Right kidney (tissue), 1 donor: Measurements from ENCODE around the gene CNST.
A peak's percentile ranks its signal among the peaks of the same experiment; 100 is the strongest.
"Not testable (repeated sequence)": the region's sequence is repeated elsewhere in the genome, so short reads cannot be mapped to it uniquely, and the experiment has no call there.

Experiments
- DNase-seq: peaks from one replicate; pipeline ENCODE4 v3.0.0-alpha.2; 2016

CNST gene

DNA sequence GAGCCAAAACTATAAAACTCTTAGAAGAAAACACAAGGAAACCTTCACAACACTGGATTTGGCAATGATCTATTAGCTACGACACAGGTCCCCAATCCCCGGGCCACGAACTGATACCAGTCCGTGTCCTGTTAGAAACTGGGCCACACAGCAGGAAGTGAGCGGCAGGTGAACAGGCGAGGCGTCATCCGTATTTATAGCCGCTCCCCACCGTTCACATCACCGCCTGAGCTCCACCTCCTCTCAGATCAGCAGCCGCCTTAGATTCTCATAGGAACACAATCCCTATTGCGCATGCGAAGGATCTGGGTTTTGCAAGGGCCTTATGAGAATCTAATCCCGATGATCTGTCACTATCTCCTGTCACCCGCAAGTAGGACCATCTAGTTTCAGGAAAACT is 12.1 kb upstream of the CNST start:
- DNase-seq: no peak

DNA sequence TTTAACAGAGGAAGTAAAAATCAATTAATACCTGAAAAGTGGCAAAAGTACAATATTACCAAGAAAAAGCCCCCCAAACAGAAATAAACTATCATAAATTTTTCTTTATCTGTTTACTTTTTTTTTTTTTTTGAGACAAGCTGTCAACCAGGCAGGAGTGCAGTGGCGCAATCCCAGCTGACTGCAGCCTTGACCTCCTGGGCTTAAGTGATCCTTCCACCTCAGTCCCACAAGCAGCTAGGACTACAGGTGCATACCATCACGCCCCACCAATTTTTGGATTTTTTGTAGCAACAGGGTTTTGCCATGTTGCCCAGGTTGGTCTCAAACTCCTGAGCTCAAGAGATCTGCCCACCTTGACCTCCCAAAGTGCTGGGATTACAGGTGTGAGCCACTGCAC is 8.2 kb upstream of the CNST start:
- DNase-seq: no peak

DNA sequence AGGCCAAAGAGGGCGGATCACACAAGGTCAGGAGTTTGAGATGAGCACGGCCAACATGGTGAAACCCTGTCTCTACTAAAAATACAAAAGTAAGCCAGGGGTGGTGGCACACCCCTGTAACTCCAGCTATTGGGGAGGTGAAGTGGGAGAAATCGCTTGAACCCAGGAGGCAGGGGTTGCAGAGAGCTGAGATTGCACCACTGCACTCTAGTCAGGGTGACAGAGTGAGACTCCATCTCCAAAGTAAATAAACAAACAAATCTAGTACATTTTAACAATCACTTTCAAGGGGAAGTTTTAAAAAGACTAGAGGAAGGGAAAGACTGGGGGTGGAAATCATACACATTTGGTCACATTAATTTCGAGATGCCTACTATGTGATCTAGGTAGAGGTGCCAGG is 6.9 kb upstream of the CNST start:
- DNase-seq: no peak

DNA sequence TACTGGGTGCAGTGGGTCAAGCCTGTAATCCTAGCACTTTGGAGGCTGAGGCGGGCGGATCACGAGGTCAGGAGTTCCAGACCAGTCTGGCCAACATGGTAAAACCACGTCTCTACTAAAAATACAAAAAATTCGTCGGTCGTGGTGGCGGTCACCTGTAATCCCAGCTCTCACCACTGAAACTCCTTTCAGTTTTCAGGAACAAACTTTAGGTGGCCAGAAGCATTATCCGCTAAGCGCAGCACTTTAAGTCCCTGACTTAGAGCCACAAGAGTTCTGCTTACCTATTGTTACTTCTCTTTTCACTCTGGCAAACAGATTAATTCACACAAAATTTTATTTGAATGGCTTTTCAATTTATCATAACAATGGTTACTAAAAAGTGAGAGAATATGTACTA is 5.4 kb upstream of the CNST start:
- DNase-seq: not testable (repeated sequence)

DNA sequence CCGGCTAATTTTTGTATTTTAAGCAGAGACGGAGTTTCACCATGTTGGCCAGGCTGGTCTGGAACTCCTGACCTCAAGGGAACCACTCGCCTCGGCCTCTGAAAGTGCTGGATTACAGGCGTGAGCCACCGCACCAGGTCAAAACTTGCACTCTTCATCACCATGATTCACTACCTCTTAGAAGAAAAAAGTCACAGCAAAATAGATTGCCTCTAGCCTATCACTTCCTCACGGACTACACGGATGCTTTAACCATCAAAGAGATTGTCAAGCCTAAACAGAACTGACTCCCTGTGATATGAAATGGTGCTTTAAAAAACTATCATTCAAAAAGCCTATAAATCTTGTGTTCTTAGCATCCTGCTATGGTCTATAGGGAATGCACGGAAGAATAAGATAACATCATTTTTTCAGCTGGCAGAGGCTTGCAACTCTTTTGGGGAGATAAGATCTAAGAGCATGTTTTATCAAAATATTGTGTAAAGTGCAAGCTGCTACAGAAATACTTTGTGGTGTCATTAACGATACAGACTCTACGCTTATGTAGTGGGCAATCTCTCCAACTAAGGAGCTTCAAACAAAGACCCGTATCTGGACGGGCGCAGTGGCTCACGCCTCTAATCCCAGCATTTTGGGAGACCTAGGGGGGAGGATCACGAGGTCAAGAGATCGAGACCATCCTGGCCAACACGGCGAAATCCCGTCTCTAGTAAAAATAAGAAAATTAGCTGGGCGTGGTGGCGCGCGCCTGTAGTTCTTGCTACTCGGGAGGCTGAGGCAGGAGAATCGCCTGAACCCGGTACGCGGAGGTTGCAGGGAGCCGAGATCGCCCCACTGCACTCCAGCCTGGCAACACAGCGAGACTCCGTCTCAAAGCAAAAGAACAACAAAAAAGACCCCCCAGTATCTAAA is 1.2 kb upstream of the CNST start:
- no peak for DNase-seq

DNA sequence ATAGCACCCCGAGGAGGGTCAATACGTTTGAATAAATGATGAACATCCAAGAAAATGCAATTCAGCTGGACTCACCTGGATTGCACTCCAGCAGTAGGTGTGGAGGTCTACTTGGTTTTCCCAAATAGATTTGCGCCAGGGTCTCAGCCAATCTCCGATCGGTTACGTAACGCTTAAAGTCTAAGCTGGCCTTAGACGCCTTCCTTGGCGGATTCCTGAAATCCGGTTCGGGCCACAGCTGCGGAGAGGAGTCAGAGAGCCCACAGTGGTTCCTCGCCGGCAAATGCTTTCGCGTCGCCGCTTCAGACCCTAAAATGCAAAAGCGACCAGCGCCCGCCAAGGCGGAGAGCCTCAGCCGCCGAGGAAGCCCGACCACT is 517 bp upstream of the CNST start:
- DNase-seq: no peak

DNA sequence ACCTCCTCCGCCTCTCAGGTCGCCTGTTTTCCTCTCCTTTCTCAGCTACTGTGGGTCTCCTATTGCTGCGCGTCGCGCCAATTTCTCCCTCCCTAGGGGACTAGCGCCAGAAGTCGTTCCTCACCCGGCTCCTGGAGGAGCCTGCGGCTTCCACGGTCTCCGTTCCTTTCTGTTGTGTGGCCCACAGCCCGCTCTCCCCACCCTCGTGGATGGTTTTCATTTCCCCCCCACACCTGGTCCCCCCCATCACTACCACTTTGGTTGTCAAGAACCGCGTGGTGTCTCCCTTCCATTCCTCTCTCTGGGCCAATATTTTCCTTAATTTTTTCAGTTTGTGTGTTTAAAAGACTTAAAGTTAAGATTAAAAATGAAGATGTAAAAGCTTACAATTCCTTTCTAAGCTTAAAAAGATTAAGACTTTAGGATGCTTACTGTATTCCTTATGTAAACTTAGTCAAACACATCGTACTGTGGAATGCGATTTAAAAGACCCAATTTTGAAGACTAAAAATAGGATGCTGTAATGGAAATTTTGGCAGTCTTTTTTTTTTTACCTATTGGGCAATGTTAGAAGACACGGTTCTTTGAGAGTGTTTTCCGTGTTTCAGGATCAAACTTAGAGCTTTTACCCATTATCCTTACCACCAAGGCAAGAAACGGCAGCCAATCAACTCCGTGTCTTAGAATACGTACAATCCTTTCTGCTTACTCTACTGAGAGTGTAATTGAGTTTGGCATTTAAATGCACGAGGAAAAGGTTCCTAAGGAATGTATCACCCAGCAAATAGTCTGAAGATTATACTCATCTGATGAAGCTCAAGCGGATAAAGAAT is 773 bp downstream of the CNST start:
- peak; percentile 16 for DNase-seq

DNA sequence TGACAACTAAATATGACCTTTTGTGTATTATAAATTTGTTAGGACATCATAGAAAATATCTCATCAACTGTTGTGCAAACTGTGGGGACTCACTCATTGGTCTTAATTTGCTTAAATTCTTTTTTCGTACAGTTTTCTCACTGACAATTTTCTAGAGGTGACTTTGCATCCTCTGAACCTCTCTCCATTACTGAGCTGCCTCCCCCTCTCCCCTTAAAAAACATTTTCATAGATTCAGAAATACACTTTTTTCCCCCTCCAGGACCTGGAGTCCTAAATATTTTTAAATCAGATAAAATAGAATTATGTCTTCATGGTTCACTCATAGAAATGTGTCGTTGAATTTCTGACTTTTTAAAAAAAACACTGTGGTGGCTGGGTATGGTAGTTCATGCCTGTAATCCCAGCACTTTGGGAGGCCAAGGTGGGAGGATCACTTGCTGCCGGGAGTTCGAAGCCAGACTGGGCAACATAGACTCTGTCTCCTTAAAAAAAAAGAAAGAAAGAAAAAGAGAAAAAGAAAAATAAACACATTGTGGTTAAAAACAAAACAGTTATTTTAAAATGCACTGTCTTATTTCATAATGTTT is 1.5 kb downstream of the CNST start:
- no peak for DNase-seq

DNA sequence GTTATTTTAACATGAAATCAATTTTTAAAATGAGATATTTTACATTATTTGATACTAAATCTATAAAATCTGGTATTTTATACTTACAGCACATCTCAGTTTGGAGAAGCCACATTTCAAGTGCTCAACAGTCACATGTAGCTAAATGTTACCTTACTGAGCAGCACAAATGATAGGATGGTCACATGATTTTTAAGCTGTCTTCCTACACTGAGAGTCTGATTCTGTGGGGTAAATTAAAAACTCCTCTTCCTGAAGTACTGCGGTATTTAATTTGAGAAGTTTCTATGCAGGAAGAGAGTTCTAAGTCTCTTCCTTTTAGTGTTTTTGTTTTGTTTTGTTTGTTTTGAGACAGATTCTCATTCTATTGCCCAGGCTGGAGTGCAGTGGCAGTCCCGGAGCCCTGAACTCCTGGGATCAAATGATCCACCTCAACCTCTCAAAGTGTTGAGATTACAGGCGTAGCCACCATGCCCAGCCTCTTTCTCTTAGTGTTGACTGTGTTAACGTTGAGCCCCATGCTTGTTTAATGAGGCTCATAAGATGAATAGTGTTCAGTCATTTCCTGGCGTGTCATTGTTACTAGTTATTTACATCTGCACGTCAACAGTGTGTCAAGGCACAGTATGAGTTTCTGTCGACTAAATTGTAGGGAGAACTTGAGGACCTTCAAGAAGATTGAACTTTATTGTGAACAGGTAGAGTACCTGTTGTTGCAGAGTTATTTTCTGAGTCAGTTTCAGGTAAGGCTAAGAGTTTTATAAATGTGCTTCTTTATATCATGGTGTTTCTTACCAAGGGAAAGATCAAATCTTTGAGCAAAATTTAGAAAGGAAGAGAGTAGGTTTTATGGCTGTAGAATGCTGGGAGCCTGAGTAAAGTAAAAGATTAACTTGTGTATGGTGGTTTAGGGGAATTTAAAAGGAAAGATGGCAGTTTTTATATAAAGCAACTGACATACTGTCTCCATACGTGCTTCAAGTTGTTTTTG is 3.3 kb downstream of the CNST start:
- DNase-seq: no peak

DNA sequence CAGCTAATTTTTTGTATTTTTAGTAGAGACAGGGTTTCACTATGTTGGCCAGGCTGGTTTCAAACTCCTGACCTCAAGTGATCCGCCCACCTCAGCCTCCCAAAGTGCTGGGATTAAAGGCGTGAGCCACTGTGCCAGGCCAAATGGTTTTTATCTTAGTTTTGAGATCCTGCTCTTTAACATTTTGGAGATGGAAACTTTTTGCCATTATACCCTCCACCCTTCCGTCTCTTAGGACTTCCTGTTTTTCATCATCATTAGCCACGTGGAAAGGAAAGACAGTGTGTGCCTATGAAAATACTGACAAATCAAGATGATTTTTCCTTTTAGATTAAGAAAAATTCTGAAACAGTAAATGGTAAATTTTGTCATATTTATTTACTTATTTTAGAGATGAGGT is 5.1 kb downstream of the CNST start:
- DNase-seq: not testable (repeated sequence)

DNA sequence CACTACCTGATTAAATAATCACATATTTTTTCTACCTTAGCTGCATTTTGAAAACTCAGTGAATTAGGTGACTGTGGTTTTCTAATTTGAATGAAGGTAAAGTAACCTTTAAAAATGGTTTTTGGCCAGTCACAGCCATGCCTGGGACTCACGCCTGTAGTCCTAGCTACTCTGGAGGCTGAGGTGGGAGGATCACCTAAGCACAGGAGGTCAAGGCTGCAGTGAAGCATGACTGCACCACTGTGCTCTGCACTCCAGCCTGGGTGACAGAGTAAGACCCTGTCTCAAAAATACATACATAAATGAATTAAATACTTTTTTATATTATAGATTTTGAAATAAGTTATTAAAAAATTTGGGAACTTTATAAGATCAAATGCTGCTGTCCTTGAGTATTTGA is 5.7 kb downstream of the CNST start:
- DNase-seq: no peak

DNA sequence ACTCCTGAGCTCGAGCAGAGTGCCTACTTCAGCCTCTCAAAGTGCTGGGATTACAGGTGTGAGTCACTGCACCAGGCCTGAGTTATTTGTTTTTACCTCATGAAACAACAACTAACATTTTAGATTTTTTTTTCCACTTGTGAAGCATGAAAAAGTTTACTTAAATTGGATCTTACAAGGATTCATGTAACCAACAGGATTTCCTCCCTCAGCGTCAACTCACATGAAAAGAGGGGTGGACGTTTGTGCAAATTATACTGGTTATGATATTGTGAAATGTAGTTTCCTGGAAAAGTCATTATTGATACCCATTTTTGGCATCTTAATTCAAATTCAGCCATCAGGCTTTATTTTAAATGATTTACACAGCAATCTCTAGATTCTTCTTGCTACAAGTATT is 6.5 kb downstream of the CNST start:
- no peak for DNase-seq

DNA sequence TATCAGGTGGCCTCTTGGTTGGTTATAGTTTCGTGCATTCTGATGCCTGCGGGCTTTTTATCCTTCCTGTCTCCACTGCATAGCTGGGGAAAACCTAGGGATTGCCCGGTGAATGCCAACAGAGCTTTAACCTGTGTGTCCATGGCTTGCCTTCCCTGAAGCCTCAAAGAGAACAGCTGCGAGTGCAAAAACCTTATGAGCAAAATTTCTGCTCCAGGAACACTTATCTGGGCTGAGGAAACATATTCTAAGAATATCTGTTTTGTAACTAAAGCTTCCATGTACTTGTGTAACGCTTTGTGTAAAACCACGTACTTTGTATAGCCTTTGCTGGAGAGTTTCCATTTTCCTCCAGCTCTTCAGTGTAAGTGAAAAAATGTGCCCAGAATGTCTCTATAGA is 7.2 kb downstream of the CNST start:
- no peak for DNase-seq

DNA sequence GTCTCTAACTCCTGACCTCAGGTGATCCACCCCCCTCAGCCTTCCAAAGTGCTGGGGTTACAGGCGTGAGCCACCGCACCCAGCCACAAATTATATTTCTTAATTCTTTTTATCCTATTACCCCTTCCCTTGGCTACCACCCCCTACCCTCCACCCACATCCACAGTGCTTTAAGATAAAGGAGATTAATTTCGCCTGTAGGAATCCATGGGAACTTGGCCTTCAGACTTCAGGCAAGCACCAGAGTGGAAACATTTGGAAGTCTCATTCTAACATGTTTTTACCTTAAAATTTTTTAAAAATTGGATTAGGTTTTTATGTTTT is 10.4 kb downstream of the CNST start:
- DNase-seq: no peak

DNA sequence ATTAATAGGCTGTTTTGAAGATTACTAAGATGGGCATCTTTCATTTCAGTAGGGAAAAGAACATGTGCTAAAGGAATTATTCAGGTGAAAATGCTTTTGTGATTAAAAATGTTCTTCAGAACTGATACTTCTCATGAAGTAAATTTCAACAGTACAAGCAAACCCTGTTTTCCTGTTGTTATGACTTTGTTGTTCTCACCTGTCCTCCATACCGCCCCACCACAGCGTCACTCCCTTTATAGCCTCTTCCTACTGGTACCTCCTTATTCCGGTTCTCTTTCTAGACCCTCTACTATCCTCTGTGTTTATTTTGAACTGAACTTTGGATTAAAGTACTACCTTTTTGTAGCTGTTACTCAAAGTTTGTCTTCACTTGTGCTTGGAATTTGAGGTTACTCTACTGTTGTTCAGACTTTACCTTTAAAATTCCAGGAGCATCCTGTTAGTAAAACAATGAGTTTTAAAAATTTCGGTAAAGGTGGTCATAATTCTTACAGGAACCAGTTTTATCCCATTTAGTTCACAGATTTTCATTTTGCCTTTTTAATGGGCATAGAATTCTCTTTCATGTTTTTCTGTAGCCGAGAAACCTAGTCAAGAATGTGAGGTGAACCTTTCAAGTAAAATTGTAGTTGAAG is 10.9 kb downstream of the CNST start:
- DNase-seq: no peak

DNA sequence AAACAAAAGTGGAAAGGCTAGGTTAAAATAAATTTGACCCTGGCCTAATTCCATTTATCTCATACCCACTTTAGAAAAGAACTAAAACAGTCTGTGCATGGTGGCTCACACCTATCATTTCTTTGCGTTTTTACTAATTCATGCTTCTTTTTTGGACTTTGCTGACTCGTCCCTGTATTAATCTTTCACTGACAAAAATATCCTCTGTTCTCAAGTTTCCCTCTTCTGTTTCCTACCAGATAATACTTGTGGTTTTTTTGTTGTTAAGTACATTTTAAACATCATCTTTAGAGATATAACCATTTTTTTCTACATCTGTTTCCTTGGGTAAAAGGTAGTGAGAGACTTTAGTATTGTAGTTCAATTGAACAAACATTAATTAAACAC is 11.5 kb downstream of the CNST start:
- DNase-seq: no peak

DNA sequence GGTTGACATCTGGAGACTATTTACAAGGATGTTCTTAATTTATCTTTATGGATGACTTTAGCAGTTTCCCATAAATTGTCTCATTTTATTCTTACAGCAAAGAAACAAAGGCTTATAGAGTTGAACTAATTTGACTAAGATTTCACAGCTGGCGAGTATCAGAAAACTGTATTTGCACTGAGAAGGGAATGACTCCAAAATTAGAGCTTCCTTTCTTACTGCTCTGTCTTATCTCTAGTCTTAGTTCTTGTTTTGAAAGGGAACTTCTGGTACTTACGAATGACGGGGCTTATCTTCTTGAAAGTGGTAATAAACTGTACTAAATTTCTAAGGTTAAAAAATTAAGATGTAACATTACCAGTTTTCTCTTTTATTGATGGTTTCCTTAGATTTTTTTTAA is 13.6 kb downstream of the CNST start:
- DNase-seq: no peak

DNA sequence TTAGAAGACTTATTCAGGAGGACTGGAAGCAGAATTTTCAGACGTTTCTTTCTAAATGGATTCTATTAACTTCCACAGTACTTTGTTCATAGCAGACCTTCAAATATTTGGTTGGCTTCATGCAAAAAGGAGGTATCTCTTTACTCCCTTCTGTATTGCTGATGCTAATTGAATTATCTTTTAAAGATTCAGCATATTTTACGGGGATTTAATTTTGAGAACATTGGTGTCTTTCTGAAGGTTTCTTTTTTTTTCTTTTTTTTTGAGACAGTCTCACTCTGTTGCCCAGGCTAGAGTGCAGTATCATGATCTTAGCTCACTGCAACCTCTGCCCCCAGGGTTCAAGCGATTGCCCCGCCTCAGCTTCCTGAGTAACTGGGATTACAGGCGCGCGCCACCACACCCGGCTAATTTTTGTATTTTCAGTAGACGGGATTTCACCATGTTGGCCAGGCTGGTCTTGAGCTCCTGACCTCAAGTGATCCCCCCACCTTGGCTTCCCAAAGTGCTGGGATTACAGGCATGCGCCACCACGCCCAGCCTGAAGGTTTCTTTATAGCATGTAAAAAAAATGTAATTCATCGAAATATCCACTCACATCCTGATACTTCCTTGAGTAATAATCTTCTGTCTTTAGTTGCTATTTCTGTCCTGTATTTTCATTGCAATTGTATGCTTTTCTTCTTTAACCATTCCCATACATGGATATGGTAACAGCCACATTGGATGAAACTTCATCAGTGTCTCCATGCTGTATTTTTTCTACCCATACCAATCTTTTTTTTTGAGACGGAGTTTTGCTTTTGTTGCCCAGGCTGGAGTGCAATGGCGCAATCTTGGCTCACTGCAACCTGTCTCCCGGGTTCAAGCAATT is 14.5 kb downstream of the CNST start:
- DNase-seq: no peak

DNA sequence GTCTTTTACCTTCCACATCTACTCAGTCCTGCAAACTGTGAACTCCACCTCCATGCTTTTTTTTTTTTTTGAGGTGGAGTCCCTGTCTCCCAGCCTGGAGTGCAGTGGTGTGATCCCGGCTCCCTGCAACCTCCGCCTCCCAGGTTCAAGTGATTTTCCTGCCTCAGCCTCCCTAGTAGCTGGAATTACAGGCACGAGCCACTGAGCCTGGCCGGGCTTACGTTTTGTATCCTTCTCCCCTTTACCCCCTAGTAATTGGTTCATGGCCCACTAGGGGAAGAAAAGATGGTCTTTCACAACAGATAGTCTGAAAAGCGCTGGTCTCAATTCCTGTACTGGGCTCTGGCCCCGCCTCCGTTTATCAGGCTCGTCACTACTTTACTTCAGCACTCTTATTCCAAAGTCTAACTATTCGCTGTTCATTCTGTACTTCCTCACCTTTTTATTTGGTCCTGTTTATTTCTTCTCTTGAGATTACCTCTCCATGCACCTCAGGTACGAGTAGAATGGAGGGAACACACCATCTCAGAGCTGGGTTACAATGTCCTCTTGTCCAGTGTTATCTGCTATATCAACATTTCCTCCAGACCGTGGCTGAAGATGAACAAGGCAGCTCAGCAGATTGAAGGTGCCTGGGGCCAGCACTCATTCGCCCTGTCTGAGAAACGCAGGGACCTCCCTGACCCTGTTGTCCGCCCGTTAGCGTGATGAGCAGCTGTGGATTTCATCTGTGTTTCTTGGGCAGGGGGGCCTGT is 16.2 kb downstream of the CNST start:
- DNase-seq: no peak

DNA sequence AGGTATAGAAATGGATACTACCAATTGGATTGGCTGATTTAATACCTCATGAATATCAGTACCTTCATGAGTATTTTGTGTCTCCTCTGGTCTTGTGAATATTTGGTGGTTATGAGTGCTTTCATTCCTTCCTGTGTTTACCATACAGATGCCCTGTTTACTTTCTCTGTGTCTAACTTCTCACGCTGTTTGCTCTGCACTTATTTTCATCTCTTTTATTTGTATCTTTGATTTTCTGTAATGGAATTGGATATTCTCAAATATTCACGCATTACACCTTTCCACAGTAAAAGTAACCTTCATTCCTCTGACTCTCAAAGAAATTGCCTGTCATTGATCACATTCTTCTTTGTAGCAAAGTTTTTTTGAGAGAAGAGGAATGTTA is 16.8 kb downstream of the CNST start:
- no peak for DNase-seq
